Thoracic aorta (tissue), 2 donors: ENCODE measurements around the gene GALNT16. TPM values are rescaled to one million over a fixed set of nuclear protein-coding genes. Genes with fewer than 3 reads are reported as not detected.

ENCODE experiments used
- ATAC-seq: fragments of 150-250 bp; one replicate; pipeline ENCODE4 v1.8.0; 2017; ENCODE audit warnings: low read depth; ENCODE audit not compliant: insufficient number of reproducible peaks, low FRiP score
- DNase-seq: peaks from one replicate; pipeline ENCODE4 v3.0.0-alpha.2; 2020; ENCODE audit warnings: low spot score
- H3K27ac ChIP-seq, 2 donors: fragments of 200-600 bp; sonication (generic); 1 replicate in 1 of 2; 2 replicates in 1 of 2; pipeline ENCODE4 v1.5.1; 2016; ENCODE audit warnings: mild to moderate bottlenecking in 2 of 2, moderate library complexity in 2 of 2
- H3K27me3 ChIP-seq: fragments of 200-600 bp; sonication (generic); replicated peaks from 2 replicates; pipeline ENCODE4 v1.6.0; 2016; ENCODE audit warnings: mild to moderate bottlenecking; ENCODE audit not compliant: insufficient read depth
- H3K36me3 ChIP-seq: fragments of 200-600 bp; sonication (generic); one replicate; pipeline ENCODE4 v1.5.1; 2016
- H3K4me1 ChIP-seq, 2 donors: fragments of 200-600 bp; sonication (generic); 1 replicate in 1 of 2; 2 replicates in 1 of 2; pipeline versions ENCODE4 v1.5.1 to v1.6.0; 2016; ENCODE audit warnings: low read depth in 2 of 2, mild to moderate bottlenecking in 1 of 2; ENCODE audit not compliant: control insufficient read depth in 1 of 2
- H3K4me3 ChIP-seq: fragments of 200-600 bp; sonication (generic); 2 replicates; pipeline ENCODE4 v1.5.1; 2016; ENCODE audit warnings: mild to moderate bottlenecking
- H3K9me3 ChIP-seq: fragments of 200-600 bp; sonication (generic); 2 replicates; pipeline ENCODE4 v1.5.1; 2016
- CTCF ChIP-seq: fragments of 200-600 bp; sonication (generic); IDR thresholded peaks from one replicate; pipeline ENCODE4 v1.5.1; 2019; ENCODE audit warnings: antibody characterized with exemption
- total RNA-seq, 2 donors: library from RNA; depleted of rRNA; stranded (reverse); fragments of >200 nt; gene quantifications; one replicate each; pipeline versions ENCODE4 v1.1.0 to v1.2.3, GENCODE V29; 2016

The GALNT16 gene
- total RNA-seq, 2 donors from 2014 or later, result 12.1 to 15.8 TPM

GRCh38 chr14:69268763-69269162 is 8.8 kb downstream of the GALNT16 start:
- ATAC-seq (no peak), DNase-seq (no peak)

GRCh38 chr14:69269381-69269780 is 9.4 kb downstream of the GALNT16 start:
- Histone ChIP-seq H3K36me3 (no peaks in the 10 kb centered on the region), H3K27me3 (no peaks in the 10 kb centered on the region), H3K4me3 (no peak overlapping the region), H3K9me3 (no peaks in the 10 kb centered on the region), H3K27ac (no peak overlapping the region), H3K4me1 (peaks cover 0 to 6% of the 10 kb centered on the region in 2 donors)
- ATAC-seq (no peak), DNase-seq (no peak)
- no peak for TF ChIP-seq CTCF

More at GRCh38 chr14:69268763-69269162, 8.8 kb downstream of the GALNT16 start:
- Histone ChIP-seq H3K9me3 (no peaks in the 10 kb centered on the region), H3K4me3 (no peak overlapping the region), H3K4me1 (peaks cover 0 to 11% of the 10 kb centered on the region in 2 donors), H3K36me3 (no peaks in the 10 kb centered on the region), H3K27ac (peak overlapping the region in 1 of 2 donors; percentile 56), H3K27me3 (no peaks in the 10 kb centered on the region)
- TF ChIP-seq CTCF, result no peak

- Histone ChIP-seq H3K9me3 (no peaks in the 10 kb centered on the region), H3K36me3 (no peaks in the 10 kb centered on the region), H3K27me3 (no peaks in the 10 kb centered on the region), H3K4me3 (no peak overlapping the region), H3K4me1 (peaks cover 0 to 6% of the 10 kb centered on the region in 2 donors), H3K27ac (no peak overlapping the region)
- DNase-seq (no peak), ATAC-seq (no peak)
- TF ChIP-seq CTCF, result no peak
Measured at GRCh38 chr14:69270097-69270496, 10.1 kb downstream of the GALNT16 start.

GRCh38 chr14:69270795-69271708 is 11.1 kb downstream of the GALNT16 start:
- H3K36me3 ChIP-seq, result no peaks in the 10 kb centered on the region
- H3K27ac ChIP-seq, result no peak overlapping the region
- no peaks in the 10 kb centered on the region for H3K27me3 ChIP-seq
- ATAC-seq (no peak), DNase-seq (no peak)
- H3K9me3 ChIP-seq, result no peaks in the 10 kb centered on the region
- H3K4me1 ChIP-seq, result peaks cover 0 to 6% of the 10 kb centered on the region in 2 donors
- TF ChIP-seq CTCF, result no peak
- H3K4me3 ChIP-seq, result no peak overlapping the region

GRCh38 chr14:69274321-69274720 is 14.4 kb downstream of the GALNT16 start:
- DNase-seq (no peak), ATAC-seq (no peak)
- no peak for TF ChIP-seq CTCF
- no peak overlapping the region for H3K4me3 ChIP-seq
- no peaks in the 10 kb centered on the region for H3K4me1 ChIP-seq
- H3K9me3 ChIP-seq, result no peaks in the 10 kb centered on the region
- no peaks in the 10 kb centered on the region for H3K36me3 ChIP-seq
- H3K27me3 ChIP-seq, result no peaks in the 10 kb centered on the region
- H3K27ac ChIP-seq, result no peak overlapping the region
